ENCODE measurements around the gene CIAO2B.

CIAO2B gene

GRCh38 chr16:66911801-66912200 lies 22.4 kb downstream of the CIAO2B start:
- no peak for DNase-seq
- intact Hi-C loops (cut with DNase I): no loop called here

- DNase-seq: no peak
- intact Hi-C loops (cut with DNase I): no loop called here
Measured at GRCh38 chr16:66911112-66911511, 23.1 kb downstream of the CIAO2B start.

GRCh38 chr16:66910175-66910940 lies 23.8 kb downstream of the CIAO2B start:
- DNase-seq: no peak
- intact Hi-C loops (cut with DNase I): no loop called here

DNA sequence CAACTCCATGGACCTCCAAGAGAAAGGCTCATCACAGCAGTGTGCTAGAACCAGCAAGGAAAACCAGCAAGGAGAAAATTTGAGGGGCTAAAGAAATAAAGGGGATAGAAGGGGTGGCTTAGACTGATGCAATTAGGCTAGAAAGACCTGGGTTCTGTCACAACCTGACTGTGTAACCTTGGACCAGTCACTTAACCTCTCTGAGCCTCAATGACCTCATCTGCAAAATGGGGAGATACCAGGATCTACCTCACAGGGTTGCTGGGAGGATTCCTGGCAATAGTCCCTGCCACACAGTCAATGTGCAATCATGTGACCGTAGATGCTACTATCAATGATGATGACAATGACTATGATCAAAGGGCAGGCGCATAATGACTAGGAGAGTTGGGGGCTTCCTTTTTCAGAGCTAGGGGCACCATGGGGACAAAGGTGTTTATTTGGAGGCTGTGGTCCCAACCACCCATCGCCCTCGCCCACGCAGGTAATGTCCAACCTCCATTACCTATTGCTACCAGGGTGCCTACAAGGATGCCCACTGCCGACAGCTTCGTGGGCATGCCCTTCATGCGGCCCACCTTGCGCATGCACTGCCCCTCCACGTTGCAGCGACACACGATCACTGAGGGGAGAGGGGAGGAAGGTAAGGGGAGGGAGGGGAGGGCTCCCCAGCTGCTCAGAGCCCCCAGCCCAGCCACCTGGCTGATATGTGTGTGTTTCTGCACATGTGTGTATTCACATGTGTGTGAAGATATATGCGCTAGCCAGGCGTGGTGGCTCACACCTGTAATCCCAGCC lies 25.2 kb downstream of the CIAO2B start:
- intact Hi-C loops (cut with DNase I): no loop called here
- no peak for DNase-seq

- intact Hi-C loops (cut with DNase I): no loop called here
- DNase-seq: no peak
Measured at GRCh38 chr16:66908116-66908515, 26.1 kb downstream of the CIAO2B start.

GRCh38 chr16:66906916-66907836 lies 27.0 kb downstream of the CIAO2B start:
- no peak for DNase-seq
- intact Hi-C loops (cut with DNase I): no loop called here

GRCh38 chr16:66905633-66906539 lies 28.3 kb downstream of the CIAO2B start:
- no peak for DNase-seq
- intact Hi-C loops (cut with DNase I): no loop called here

DNA sequence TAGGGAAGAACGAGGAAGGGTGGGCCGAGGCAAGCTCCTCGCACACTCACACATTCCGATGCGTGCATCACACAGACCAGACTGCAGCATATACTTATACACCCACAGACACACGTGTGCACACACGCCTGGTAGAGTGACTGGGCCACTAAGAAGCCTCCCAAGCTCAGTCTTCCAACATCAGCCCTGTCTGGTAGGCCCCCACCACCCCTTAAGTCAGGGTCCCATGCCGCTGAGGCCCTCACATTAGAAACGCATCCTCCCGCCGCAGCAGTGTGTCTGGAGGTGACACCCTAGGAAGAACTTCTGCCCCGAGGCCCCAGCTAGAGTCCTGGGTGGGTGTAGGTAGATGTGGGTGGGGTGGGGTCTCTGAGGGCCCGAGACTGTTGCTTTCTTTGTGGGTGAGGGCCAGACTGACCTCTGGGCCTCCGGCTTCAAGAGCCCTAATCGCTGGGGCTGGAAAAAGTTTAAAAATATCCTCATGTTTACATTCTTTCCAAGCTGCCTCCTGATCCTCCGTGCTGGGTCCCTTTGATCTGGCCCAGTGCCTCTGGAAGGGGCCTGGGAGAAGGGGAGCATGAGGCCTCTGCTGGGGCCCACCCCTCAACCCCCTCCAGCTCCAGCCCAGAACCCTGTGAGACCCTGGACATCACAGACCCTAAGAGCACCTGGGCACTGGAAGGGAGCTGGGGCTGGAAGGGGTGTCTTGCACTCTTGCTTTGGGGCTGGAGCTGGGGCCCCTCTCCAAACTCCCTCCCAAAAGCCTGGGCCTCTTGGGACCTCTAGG lies 29.2 kb downstream of the CIAO2B start:
- intact Hi-C loops (cut with DNase I): no loop called here

DNA sequence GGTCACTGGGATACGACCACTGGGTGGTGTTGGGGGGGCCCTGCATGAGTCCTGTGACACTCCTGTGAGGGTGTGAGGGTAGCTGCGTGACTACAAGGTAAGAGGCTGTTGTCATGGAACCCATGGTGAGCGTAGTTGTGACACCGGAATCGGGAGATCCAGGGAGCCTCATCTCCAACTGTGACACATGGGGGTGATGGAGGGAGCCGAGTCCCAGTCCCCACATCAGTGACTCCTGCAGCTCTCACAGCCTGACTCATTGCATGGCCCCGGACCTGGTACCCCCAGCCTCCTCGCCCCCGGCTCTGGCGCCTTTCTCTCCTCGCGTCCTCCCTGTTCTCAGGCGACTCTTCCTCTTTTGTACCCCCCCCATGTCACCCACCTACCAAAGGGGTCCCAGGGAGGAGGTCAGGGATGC lies 29.8 kb downstream of the CIAO2B start:
- intact Hi-C loops (cut with DNase I): no loop called here
- DNase-seq: no peak

More for the DNA sequence above, 29.2 kb downstream of the CIAO2B start:
- DNase-seq: no peak

- no peak for DNase-seq
- intact Hi-C loops (cut with DNase I): no loop called here
Measured at GRCh38 chr16:66903544-66904427, 30.4 kb downstream of the CIAO2B start.

DNA sequence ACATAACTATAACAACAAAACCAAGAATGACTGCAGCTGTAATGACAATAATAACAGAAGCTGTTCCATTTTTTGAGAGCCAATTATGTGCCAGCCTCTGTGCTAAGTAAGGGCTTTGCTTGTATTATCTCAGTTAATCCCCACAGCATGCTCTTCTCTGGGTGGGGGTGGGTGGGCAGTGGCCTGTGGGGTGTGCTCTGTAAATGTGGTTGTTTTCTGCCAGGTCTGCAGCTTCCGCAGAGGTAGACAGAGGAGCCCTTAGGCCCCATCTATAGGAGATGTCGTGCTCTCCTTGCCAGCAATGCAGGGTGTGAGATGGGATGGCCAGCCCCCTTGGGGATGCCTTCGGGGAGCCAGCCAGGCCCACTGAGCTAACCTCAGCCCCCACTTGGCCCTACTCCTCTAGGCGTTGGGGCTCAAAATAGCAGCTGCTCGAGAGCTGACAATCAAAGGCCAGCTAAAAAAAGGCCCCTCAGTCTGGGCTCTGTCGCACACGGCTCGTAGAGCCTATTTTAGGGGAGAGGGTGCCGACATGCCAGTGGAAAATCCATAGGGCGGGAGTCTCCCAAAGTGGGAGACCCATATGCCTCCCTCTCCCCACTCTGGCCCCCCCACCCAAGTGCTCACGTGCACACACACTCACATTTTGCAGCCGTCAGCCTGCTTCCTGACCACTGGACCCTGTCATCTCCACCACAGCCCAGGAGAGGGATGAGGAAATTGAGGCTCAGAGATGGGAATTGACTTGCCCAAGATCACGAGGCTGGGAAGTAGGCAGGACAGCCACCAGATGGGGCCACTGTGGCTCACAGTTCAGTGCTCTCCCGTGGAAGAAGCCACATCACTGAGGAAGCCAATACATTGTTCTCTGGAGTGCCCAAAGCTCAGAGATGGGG lies 31.3 kb downstream of the CIAO2B start:
- intact Hi-C loops (cut with DNase I): no loop called here

DNA sequence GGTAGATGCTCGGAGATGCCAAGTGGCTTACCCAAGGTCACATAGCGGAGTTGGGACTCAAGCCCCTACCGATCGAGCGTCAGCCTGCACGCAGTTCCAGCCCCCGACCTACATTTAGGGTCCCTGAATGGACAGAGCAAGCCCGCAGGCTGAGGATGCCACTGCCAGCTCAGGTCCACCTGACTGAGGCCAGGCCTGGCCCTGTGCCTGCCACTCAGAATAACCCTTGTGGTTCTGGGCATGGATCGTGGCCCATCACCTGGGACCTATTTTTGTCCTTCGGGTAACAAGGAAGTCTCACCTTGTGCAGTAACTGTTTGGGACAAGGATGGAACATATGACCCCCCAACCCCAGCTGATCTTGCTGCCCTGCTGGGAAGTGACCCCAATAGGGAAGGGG lies 32.6 kb downstream of the CIAO2B start:
- no peak for DNase-seq
- intact Hi-C loops (cut with DNase I): no loop called here

More for the DNA sequence above, 31.3 kb downstream of the CIAO2B start:
- no peak for DNase-seq

- intact Hi-C loops (cut with DNase I): no loop called here
- DNase-seq: peak in 3 of 42 donors; percentile 15 to 31 (median 16)
Measured at GRCh38 chr16:66900721-66901441, 33.3 kb downstream of the CIAO2B start.

GRCh38 chr16:66899945-66900710 lies 34.1 kb downstream of the CIAO2B start:
- peak in 8 of 42 donors; percentile 13 to 64 (median 38) for DNase-seq
- intact Hi-C loops (cut with DNase I): no loop called here
